K562 (cell line): ENCODE data around the gene LCP2. TPM values are rescaled to one million over a fixed set of nuclear protein-coding genes. Genes with fewer than 3 reads are reported as not detected.

ENCODE experiments used
- ATAC-seq: fragments of 200-7000 bp; cut with Tn5 transposase; 3 replicates; pipeline ENCODE4 v1.9.1; 2020; ENCODE audit warnings: moderate library complexity
- BruUV-seq: library from RNA; stranded (reverse); fragments of 400-500 nt; replicated peaks from 2 replicates; lab custom pipeline; 2021; lab: Mats Ljungman, UMichigan
- CTCF ChIA-PET: fragments of 300-600 bp; formaldehyde crosslinking; extraction: SDS; loops from one replicate; lab custom pipeline; 2021; ENCODE audit warnings: low intra/inter-chr PET ratio; lab: Yijun Ruan, JAX
- POLR2A ChIA-PET: fragments of 300-600, 350-650 bp; sonication (Branson Sonifier 250); formaldehyde crosslinking; extraction: SDS; loops from one replicate; lab custom pipeline; 2021; ENCODE audit warnings: antibody characterized with exemption, inconsistent platforms; lab: Yijun Ruan, JAX
- DNase-seq, 4 experiments: peaks; one replicate each; pipeline versions ENCODE4 v3.0.0 to v3.0.0-alpha.2; 2011 to 2018; ENCODE audit warnings: low spot score in 3 of 4, mixed read lengths in 3 of 4; ENCODE audit errors: extremely low read depth in 1 of 4
- FAIRE-seq: peaks from 2 replicates; lab custom pipeline; 2011; peaks lifted over from hg19 to GRCh38; lab: Jason Lieb, UNC
- H2AFZ ChIP-seq: 2 replicates; pipeline ENCODE4 v1.6.0; 2011; ENCODE audit warnings: low read depth, low read length, control low read depth, inconsistent platforms
- H3K27ac ChIP-seq: fragments of 200-600 bp; 3 replicates; pipeline ENCODE4 v1.8.0; 2011; ENCODE audit warnings: low read depth, mild to moderate bottlenecking, control low read depth, inconsistent platforms, low read length, moderate library complexity, mixed read lengths; ENCODE audit errors: extremely low read depth
- H3K27me3 ChIP-seq, 2 experiments: fragments of 300-600 bp in 1 of 2; 2 replicates in 1 of 2; 3 replicates in 1 of 2; pipeline versions ENCODE4 v1.6.0 to v1.8.0; 2011; ENCODE audit warnings: inconsistent platforms in 2 of 2, low read length in 2 of 2, mild to moderate bottlenecking in 1 of 2, mixed read lengths in 1 of 2, moderate library complexity in 1 of 2; ENCODE audit not compliant: control insufficient read depth in 2 of 2, insufficient read depth in 2 of 2
- H3K36me3 ChIP-seq: fragments of 300-600 bp; 3 replicates; pipeline ENCODE4 v1.8.0; 2011; ENCODE audit warnings: mild to moderate bottlenecking, low read length, inconsistent platforms; ENCODE audit not compliant: control insufficient read depth, insufficient read depth
- H3K4me1 ChIP-seq, 2 experiments: fragments of 200-600 bp in 1 of 2; replicated peaks in 1 of 2; 2 replicates in 1 of 2; 3 replicates in 1 of 2; pipeline versions ENCODE4 v1.5.1 to v1.8.0; 2011; ENCODE audit warnings: inconsistent platforms in 2 of 2, low read length in 2 of 2, mild to moderate bottlenecking in 1 of 2, mixed read lengths in 1 of 2, moderate library complexity in 1 of 2; ENCODE audit not compliant: control insufficient read depth in 2 of 2, insufficient read depth in 2 of 2
- H3K4me2 ChIP-seq: 2 replicates; pipeline ENCODE4 v1.6.1; 2011; ENCODE audit warnings: low read length, control low read depth, inconsistent platforms, mixed read lengths; ENCODE audit not compliant: insufficient read depth
- H3K4me3 ChIP-seq: fragments of 200-600 bp; sonication (generic), shearing (Covaris generic); 2 replicates; pipeline ENCODE4 v1.5.1; 2016; ENCODE audit warnings: control low read depth, inconsistent platforms
- H3K79me2 ChIP-seq: fragments of 200-600 bp; 3 replicates; pipeline ENCODE4 v1.8.0; 2011; ENCODE audit warnings: low read length, inconsistent platforms; ENCODE audit not compliant: control insufficient read depth, insufficient read depth
- H3K9ac ChIP-seq, 2 experiments: 2 replicates each; pipeline versions ENCODE4 v1.6.0 to v1.6.1; 2011; ENCODE audit warnings: low read depth in 2 of 2, low read length in 2 of 2, control low read depth in 1 of 2, inconsistent platforms in 1 of 2, mild to moderate bottlenecking in 1 of 2, mixed read lengths in 1 of 2; ENCODE audit not compliant: insufficient read depth in 1 of 2
- H3K9me1 ChIP-seq: one replicate; pipeline ENCODE4 v1.6.0; 2011; ENCODE audit warnings: inconsistent platforms, mild to moderate bottlenecking, low read length, moderate library complexity; ENCODE audit not compliant: control insufficient read depth, insufficient read depth
- H3K9me3 ChIP-seq: replicated peaks from 2 replicates; pipeline ENCODE4 v1.5.1; 2011; ENCODE audit warnings: low read depth, low read length, inconsistent platforms; ENCODE audit not compliant: control insufficient read depth, insufficient read depth
- H4K20me1 ChIP-seq: replicated peaks from 2 replicates; pipeline ENCODE4 v1.6.1; 2011; ENCODE audit warnings: low read length, inconsistent platforms, mixed read lengths; ENCODE audit not compliant: control insufficient read depth, insufficient read depth
- E2F6 ChIP-seq, 2 experiments: IDR thresholded peaks; 2 replicates each; pipeline ENCODE4 v1.6.1; 2011; ENCODE audit warnings: borderline replicate concordance in 1 of 2, control low read depth in 1 of 2, low read depth in 1 of 2, low read length in 1 of 2, mild to moderate bottlenecking in 1 of 2, mixed read lengths in 1 of 2, moderate library complexity in 1 of 2; ENCODE audit not compliant: insufficient read depth in 1 of 2, insufficient read length in 1 of 2, poor library complexity in 1 of 2, severe bottlenecking in 1 of 2; ENCODE audit errors: extremely low read depth in 1 of 2
- HMG20A ChIP-seq: fragments of 450-650 bp; formaldehyde crosslinking; conservative IDR thresholded peaks from 2 replicates; pipeline ENCODE4 v1.4.0; 2020; ENCODE audit warnings: mild to moderate bottlenecking, mixed read lengths
- NFXL1 ChIP-seq: fragments of 450-650 bp; formaldehyde crosslinking; IDR thresholded peaks from 2 replicates; pipeline ENCODE4 v1.4.0; 2021; ENCODE audit warnings: mild to moderate bottlenecking
- NR2F6 ChIP-seq: fragments of 450-650 bp; formaldehyde crosslinking; IDR thresholded peaks from 2 replicates; pipeline ENCODE4 v1.4.0; 2020; ENCODE audit warnings: mild to moderate bottlenecking
- PHB ChIP-seq: fragments of 250-450 bp; sonication (Bioruptor Pico); IDR thresholded peaks from 2 replicates; pipeline ENCODE4 v1.5.0; 2021
- SREBF2 ChIP-seq: sonication (generic); formaldehyde crosslinking; IDR thresholded peaks from 2 replicates; pipeline ENCODE4 v1.4.0; 2020; ENCODE audit warnings: mild to moderate bottlenecking, missing genetic modification reagents
- VEZF1 ChIP-seq: fragments of 200-800 bp; sonication (Bioruptor generic); IDR thresholded peaks from 2 replicates; pipeline ENCODE4 v1.6.1; 2017; ENCODE audit warnings: missing genetic modification characterization, missing compliant biosample characterization
- YY1 ChIP-seq, 3 experiments: IDR thresholded peaks; 2 replicates each; pipeline ENCODE4 v1.6.1; 2011; ENCODE audit warnings: low read length in 2 of 3, mild to moderate bottlenecking in 2 of 3, moderate library complexity in 2 of 3, borderline replicate concordance in 1 of 3, control low read depth in 1 of 3, low read depth in 1 of 3; ENCODE audit not compliant: insufficient read depth in 3 of 3, insufficient replicate concordance in 2 of 3, control insufficient read depth in 1 of 3, insufficient read length in 1 of 3; ENCODE audit errors: extremely low read depth in 1 of 3
- ZBTB1 ChIP-seq: sonication (generic); formaldehyde crosslinking; IDR thresholded peaks from 2 replicates; pipeline ENCODE4 v1.8.1; 2023; ENCODE audit warnings: missing genetic modification reagents, low read depth, mild to moderate bottlenecking, borderline replicate concordance
- ZMIZ1 ChIP-seq, 2 experiments: fragments of 150-350 bp in 1 of 2; IDR thresholded peaks; 2 replicates each; pipeline ENCODE4 v1.6.1; 2012 to 2016; ENCODE audit warnings: low read depth in 2 of 2, low read length in 2 of 2, mild to moderate bottlenecking in 1 of 2, moderate library complexity in 1 of 2
- ZNF512 ChIP-seq: IDR thresholded peaks from 2 replicates; pipeline ENCODE4 v1.6.1; 2016; ENCODE audit warnings: missing genetic modification characterization, missing compliant biosample characterization
- WGBS: fragments of 100-300 bp; shearing (Covaris generic); methylation state at CpG from one replicate; pipeline ENCODE4 v1.1.6; 2016; ENCODE audit warnings: low coverage, mixed read lengths; ENCODE audit not compliant: insufficient coverage; ENCODE audit errors: missing lambda C conversion rate; 5-methylcytosine and 5-hydroxymethylcytosine counted together
- in situ Hi-C: fragments of 300-500 bp; cut with MboI; formaldehyde crosslinking; loops from 4 replicates; pipeline ENCODE4 v1.15.0; 2018; ENCODE audit warnings: inconsistent platforms, mixed read lengths
- intact Hi-C: fragments of 100-400 bp; cut with micrococcal nuclease; formaldehyde crosslinking; loops from 2 replicates; pipeline ENCODE4 v1.14.2; 2022
- polyA plus RNA-seq, 8 experiments: library from polyadenylated mRNA; depleted of rRNA in 4 of 8; stranded (reverse) in 5 of 8; unstranded in 3 of 8; fragments of >200 nt; fragmentation: Nextera tagmentation in 2 of 8; fragmentation: Illumina TruSeq in 1 of 8; extraction: Ambion mirVana in 2 of 8; extraction: Trizol in 1 of 8; gene quantifications; 2 replicates each; pipeline versions ENCODE4 v1.2.1 to v1.2.3, GENCODE V29; 2011 to 2014; ENCODE audit warnings: inconsistent platforms in 1 of 8, missing spikeins in 1 of 8
- total RNA-seq, 7 experiments: library from RNA; depleted of rRNA in 6 of 7; stranded (reverse); fragments of >200 nt in 6 of 7; fragmentation: Illumina TruSeq in 2 of 7; extraction: Trizol in 2 of 7; gene quantifications; 2 replicates each; pipeline versions ENCODE4 v1.2.1 to v1.2.3, GENCODE V29; 2011 to 2021; ENCODE audit warnings: low replicate concordance in 1 of 7

Gene LCP2
- total and polyA plus RNA-seq, 9 of the 15 experiments (the other 6 are each of a cell fraction or from before 2014, with no cell fraction given): 4.0 to 31.3 (median 14.6) TPM

- CTCF ChIA-PET: no interaction called here
- POLR2A ChIA-PET: interaction anchor here (0.8 to 1.8 kb wide), 5 partner anchors 9 to 21 kb away, joined by 3 to 6 read pairs (median 4); no protein-coding TSS in a partner anchor
- 15% methylated on average over 12 of the region's 12 CpGs for WGBS
- H3K79me2 ChIP-seq: peaks cover 39% of the 10 kb centered on the region
- FAIRE-seq (peak; percentile 57), ATAC-seq (peak; percentile 51), DNase-seq (peak in 2 of 4 experiments; percentile 14 to 48)
- H3K4me1 ChIP-seq: peaks cover 4 to 30% of the 10 kb centered on the region in 2 experiments
- no peaks in the 10 kb centered on the region; the same call in 1 of the 2 replicates for H4K20me1 ChIP-seq
- H3K27me3 ChIP-seq: no peaks in the 10 kb centered on the region
- H3K4me3 ChIP-seq: peak overlapping the region; percentile 51
- H3K9ac ChIP-seq: peak overlapping the region; percentile 79 to 80
- H3K36me3 ChIP-seq: 0 out of 3 replicates have a peak, but pooled peaks cover 5% of the 10 kb centered on the region
- peak overlapping the region; percentile 78 for H3K27ac ChIP-seq
- H3K9me3 ChIP-seq: no peaks in the 10 kb centered on the region
- peak overlapping the region; percentile 86 for H2AFZ ChIP-seq
- in situ Hi-C loops: no loop called here
- intact Hi-C loops: loop anchor here (5.0 kb wide), 1 partner anchor 35 kb away; no protein-coding TSS in a partner anchor
- peak overlapping the region; percentile 86 for H3K4me2 ChIP-seq
- no peaks in the 10 kb centered on the region for H3K9me1 ChIP-seq
- TSS peak; percentile 68 for BruUV-seq
- TF ChIP-seq ZBTB1 (CRISPR knock-in tag) (0 out of 2 replicates have a peak, but pooled peaks have one; percentile 44), PHB (CRISPR knock-in tag) (no peak), NR2F6 (CRISPR knock-in tag) (no peak), SREBF2 (no peak), E2F6 (IDR thresholded peaks at IDR 0.05; ENCODE audit: borderline replicate concordance in 1 of 2, extremely low read depth in 1 of 2, insufficient read depth in 1 of 2, insufficient read length in 1 of 2, low read depth in 1 of 2, low read length in 1 of 2, poor library complexity in 1 of 2, severe bottlenecking in 1 of 2) (no peak), ZNF512 (no peak), VEZF1 (CRISPR knock-in tag) (peak; percentile 17; the same call in 1 of the 2 replicates), NFXL1 (CRISPR knock-in tag) (no peak), HMG20A (no peak), YY1 (IDR thresholded peaks at IDR 0.05; ENCODE audit: borderline replicate concordance in 1 of 3, control insufficient read depth in 1 of 3, extremely low read depth in 1 of 3, insufficient read depth in 3 of 3, insufficient read length in 1 of 3, insufficient replicate concordance in 2 of 3, low read depth in 1 of 3, low read length in 2 of 3) (no peak), ZMIZ1 (IDR thresholded peaks at IDR 0.05; ENCODE audit: low read depth in 2 of 2, low read length in 2 of 2) (no peak)
Measured at GRCh38 chr5:170296935-170297588, 515 bp downstream of the LCP2 start.
